Lower leg skin (tissue), 4 donors: Measurements from ENCODE around the gene PLIN4. TPM values are rescaled to one million over a fixed set of nuclear protein-coding genes. Genes with fewer than 3 reads are reported as not detected.

ENCODE experiments used
- DNase-seq, 2 donors: peaks; one replicate each; pipeline ENCODE4 v3.0.0-alpha.2; 2019; ENCODE audit warnings: low spot score in 2 of 2
- H3K4me3 ChIP-seq: fragments of 200-600 bp; sonication (generic); 2 replicates; pipeline ENCODE4 v1.5.1; 2017; ENCODE audit warnings: mild to moderate bottlenecking, low read depth; ENCODE audit not compliant: poor library complexity, severe bottlenecking
- CTCF ChIP-seq, 3 donors: fragments of 450-650 bp; IDR thresholded peaks; one replicate each; pipeline ENCODE4 v1.5.1; 2016; ENCODE audit warnings: antibody characterized with exemption in 3 of 3, mild to moderate bottlenecking in 3 of 3, moderate library complexity in 2 of 3
- POLR2A ChIP-seq, 2 donors: fragments of 450-650 bp; IDR thresholded peaks; one replicate each; pipeline ENCODE4 v1.6.1; 2016 to 2017; ENCODE audit warnings: antibody characterized with exemption in 2 of 2, mild to moderate bottlenecking in 1 of 2, moderate library complexity in 1 of 2
- WGBS, 2 donors: methylation state at CpG; one replicate each; pipeline ENCODE4 v1.1.5; 2018; 5-methylcytosine and 5-hydroxymethylcytosine counted together
- intact Hi-C: fragments of 100-400 bp; cut with DNase I; formaldehyde crosslinking; loops from one replicate; pipeline ENCODE4 v1.15.0; 2023; ENCODE audit warnings: low total_unique reads
- total RNA-seq, 4 donors: library from RNA; depleted of rRNA; stranded (reverse); fragments of >200 nt; gene quantifications; one replicate each; pipeline ENCODE4 v1.1.0, GENCODE V29; 2016

Gene PLIN4
- total RNA-seq, 4 donors from 2014 or later = 10.6 to 55.1 (median 24.2) TPM

GRCh38 chr19:4559569-4559968 lies 41.3 kb upstream of the PLIN4 start, which contains the start of gene SEMA6B:
SEMA6B (minus strand) TSS chr19:4559684; CDS start chr19:4558457, 1,227 bp downstream.
- peak in 1 of 2 donors; percentile 40 for DNase-seq
- no peak for TF ChIP-seq POLR2A (IDR thresholded peaks at IDR 0.05)
- no peak for TF ChIP-seq CTCF (IDR thresholded peaks at IDR 0.05)
- intact Hi-C loops = loop anchor here (5.0 kb wide), 1 partner anchor 78 kb away; the partner anchor contains the start of gene TNFAIP8L1
- 59 to 73% methylated on average over 13 of the region's 13 CpGs for WGBS, 2 donors
- no peak within 1 kb of the TSS for H3K4me3 ChIP-seq

DNA sequence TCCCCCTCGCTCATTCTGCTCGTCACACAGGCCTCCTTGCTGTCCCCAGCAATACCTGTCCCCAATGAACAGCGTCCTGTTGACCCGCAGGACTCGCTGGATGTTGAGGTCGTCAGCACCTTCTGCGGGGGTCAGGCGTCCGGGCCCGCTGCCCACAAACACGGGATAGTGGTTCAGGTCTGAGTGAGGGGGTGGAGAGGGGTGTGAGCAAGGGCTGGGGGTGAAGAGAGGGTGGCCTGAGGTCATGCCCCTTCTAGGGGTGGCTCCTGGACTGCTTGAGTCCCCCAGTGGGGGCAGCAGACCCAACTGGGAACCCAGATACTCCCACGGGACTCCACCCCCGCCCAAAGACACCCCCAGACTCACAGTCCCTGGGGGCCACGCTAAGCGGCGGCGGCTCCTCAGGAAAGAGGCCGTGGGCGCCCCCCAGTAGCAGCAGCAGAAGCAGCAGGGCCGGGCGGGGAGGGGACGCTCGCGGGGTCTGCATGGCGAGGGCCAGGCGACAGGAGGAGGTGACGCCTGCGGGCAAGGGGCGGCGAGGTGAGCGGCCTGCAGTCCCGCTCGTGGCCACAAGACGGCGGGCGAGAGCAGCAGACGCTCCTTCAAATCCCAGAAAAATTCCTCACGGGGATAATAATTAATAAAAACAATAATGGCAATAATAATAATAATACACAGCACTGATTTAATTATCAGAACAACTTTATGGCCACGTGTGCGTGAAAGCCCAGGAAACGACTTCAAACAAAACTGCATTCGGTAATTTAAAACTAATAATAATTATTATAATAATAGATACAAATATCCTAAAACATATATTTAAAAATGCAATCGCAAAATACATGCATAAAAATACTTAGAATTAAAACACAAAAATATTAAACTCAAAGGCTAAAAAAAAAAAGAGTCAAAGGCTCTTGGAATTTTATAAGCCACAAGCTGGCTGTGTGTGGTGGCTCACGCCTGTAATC lies 40.0 kb upstream of the PLIN4 start:
- no peak for DNase-seq
- TF ChIP-seq POLR2A (IDR thresholded peaks at IDR 0.05) = no peak
- TF ChIP-seq CTCF (IDR thresholded peaks at IDR 0.05) = peak in 1 of 3 donors; percentile 50
- 20 to 26% methylated on average over 41 to 44 of the region's 44 CpGs for WGBS, 2 donors
- intact Hi-C loops = loop anchor here (5.0 kb wide), 1 partner anchor 79 kb away; the partner anchor contains the start of gene TNFAIP8L1
- H3K4me3 ChIP-seq = no peak overlapping the region

GRCh38 chr19:4557144-4557970 lies 39.1 kb upstream of the PLIN4 start:
- H3K4me3 ChIP-seq = no peak overlapping the region
- TF ChIP-seq CTCF (IDR thresholded peaks at IDR 0.05) (no peak), POLR2A (IDR thresholded peaks at IDR 0.05) (no peak)
- no peak for DNase-seq
- WGBS, 2 donors = 75 to 80% methylated on average over 30 to 33 of the region's 33 CpGs
- intact Hi-C loops = loop anchor here (5.0 kb wide), 1 partner anchor 80 kb away; the partner anchor contains the start of gene TNFAIP8L1

- no peak overlapping the region for H3K4me3 ChIP-seq
- TF ChIP-seq POLR2A (IDR thresholded peaks at IDR 0.05) (no peak), CTCF (IDR thresholded peaks at IDR 0.05) (no peak)
- intact Hi-C loops = loop anchor here (5.0 kb wide), 1 partner anchor 81 kb away; the partner anchor contains the start of gene TNFAIP8L1
- DNase-seq = no peak
- WGBS, 2 donors = 65 to 79% methylated on average over 25 of the region's 25 CpGs
Measured at GRCh38 chr19:4556597-4557127, 38.4 kb upstream of the PLIN4 start.
